ENCODE results near the gene CNTNAP4.

CNTNAP4 gene

DNA sequence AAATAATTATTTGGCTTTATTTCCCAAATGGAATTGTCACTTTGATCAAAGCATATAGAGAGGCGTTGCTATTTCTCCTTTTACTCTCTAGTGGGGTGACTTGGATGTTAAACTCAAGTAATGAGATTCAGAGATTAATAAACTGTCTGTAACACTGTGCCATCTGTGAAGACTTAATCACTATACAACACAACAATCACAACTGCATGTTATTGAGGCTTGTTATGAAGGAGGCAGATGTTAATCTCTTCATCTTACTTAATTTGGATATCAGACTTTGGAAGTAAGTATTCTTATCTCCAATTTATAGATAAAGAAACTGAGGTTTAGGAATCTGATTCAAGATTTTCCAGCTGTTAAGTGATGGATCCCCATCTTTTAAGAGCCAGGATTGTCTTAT is 132.5 kb downstream of the CNTNAP4 start:
- DNase-seq, result no peak

DNA sequence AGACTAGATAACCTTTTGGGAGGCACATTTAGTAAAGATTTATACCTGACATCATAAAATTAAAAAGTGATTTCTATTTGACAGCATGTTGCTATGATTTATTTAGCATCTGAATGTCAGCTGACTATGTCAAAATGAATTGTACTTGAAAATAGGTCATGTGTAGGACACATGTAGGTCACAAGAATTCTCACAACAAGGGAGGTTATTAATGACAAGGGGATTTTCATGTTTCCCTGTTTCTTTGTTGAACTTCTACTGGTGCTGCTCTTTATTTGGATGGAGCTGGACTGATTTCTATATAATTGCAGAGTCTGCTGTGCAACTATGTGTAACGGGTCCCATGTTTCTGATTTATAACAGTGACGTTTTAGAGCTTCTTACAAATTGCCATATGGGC is 144.4 kb downstream of the CNTNAP4 start:
- no peak for DNase-seq

DNA sequence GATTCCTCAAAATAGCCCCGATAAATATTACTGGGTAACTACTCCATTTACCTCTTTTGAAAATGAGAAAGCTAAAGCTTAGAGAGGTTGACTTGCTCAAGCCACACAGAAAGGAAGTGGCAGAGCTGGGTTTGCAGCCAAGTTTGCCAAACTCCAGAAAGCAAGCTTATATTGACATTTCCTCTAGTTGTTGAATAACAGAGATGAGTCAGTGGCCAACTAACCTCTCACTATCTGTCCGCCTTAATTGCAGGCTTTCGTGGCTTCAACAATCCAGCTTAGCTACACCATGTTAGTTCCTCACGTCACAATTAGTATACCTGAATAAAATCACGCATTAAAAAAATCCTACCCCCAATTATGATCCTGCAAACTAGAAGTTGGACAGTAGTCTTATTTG is 151.7 kb downstream of the CNTNAP4 start:
- no peak for DNase-seq

- DNase-seq, result no peak
These were observed 164.2 kb downstream of the CNTNAP4 start for GRCh38 chr16:76441391-76441790.

- no peak for DNase-seq
These were observed 164.7 kb downstream of the CNTNAP4 start for GRCh38 chr16:76441876-76442275.

GRCh38 chr16:76443973-76444372 is 166.8 kb downstream of the CNTNAP4 start:
- no peak for DNase-seq

DNA sequence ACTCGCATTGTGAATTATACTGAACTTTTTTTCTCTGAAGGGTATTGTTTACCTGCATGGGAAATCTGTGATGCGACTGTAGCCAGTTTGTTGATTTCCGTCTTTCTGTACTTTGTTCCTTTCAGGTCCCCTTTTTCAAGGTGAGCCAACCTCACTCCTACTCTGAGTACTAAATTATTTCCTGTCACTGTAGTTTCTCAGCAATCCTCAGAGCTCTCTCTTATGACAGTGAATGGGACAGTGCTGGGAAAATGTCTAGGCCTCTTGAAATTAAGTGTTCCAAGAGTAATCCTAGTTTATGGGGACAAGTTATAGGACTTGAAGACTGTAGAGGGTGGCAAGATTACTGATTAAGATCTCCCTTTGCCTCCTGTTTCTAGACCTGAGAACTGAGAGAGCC is 167.6 kb downstream of the CNTNAP4 start:
- DNase-seq, result no peak

- DNase-seq, result no peak
These were observed 168.6 kb downstream of the CNTNAP4 start for GRCh38 chr16:76445815-76446214.

DNA sequence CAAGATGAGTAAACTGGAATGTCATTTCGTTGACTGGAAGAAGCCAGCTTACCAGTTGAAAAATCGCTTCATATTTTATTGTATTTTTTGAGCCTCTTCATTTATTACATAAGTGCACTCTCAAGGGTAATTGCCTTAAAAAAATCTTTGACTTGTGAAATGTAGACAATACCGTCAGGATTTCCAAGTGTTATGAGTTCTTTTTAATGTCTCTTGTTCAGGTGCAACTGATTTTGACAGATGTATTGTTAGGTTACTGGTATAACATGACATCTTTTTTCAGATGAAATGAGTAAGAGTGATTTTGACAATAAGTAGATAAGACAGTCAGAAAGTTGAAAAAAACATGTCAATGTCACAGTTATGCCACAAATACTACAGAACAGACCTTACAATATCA is 169.1 kb downstream of the CNTNAP4 start:
- no peak for DNase-seq

GRCh38 chr16:76450890-76451289 is 173.7 kb downstream of the CNTNAP4 start:
- no peak for DNase-seq

DNA sequence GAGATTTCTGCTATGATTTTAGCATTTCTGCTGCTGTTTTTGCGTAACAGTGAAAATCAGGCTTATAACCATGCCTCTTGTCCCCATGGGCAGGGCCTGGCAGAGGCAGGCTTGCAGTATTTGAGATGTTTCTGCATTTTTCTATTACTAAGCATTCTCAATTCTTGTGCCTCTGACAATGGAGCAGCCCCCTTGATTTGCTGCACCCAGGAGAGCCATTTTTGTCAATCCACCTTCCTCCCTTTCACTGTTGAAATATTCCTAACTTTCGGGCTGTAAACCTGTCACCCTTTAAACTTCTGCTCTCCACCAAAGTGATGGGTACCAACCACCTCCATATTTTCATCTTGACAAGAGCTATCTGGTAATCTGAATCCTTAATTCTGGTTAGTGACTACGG is 178.1 kb downstream of the CNTNAP4 start:
- DNase-seq, result no peak

DNA sequence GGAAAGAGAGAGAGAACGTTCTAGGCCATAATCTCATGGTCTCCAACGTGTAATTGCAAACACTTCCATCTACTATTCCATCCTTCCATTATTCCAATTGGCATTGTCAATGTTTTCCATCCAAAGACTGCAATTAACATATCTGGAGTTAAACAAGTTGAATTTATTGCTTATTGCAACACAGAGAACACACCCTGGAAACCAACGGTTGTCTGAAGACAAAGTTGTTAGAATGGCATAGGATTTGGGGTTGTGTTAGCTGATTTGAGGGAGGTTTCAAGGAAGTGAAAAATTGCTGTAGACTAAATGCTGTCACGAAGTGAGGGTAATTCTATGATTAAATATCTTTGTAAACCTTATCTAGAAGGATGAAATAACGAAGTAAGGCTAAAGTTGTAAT is 178.8 kb downstream of the CNTNAP4 start:
- no peak for DNase-seq

DNA sequence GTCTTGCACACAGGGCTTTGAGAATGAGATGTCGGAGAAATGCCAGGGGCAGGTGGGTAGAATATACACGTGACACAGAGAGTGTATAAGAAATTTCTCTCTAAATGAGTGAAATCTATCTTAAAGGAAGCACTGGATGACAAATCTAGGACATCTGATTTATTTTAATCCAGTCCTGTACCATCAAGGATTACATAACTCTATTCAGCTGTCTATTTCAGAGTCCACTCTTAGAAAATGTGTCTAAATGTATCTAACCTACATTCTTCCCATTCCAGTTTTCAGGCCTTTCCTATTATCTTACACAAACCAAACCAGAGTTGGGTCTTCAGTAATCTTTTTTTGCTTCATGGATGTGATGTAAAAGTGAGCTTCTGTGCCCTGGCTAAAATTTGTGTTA is 181.9 kb downstream of the CNTNAP4 start:
- DNase-seq, result no peak

DNA sequence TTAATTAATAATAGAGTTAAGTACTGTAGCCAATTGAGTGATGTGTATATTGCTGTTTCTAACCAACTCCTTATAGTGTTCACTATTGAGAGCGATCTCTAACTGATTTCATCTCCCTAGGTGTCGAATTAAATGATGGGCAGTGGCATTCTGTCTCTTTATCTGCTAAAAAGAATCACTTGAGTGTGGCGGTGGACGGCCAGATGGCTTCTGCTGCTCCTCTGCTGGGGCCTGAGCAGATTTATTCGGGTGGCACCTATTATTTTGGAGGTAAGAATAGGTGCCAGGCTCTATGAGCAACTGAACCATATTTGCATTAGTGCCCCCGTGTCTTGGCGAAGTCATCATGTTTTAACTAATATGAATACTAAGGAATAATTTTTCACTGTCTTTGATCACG is 184.6 kb downstream of the CNTNAP4 start:
- no peak for DNase-seq

DNA sequence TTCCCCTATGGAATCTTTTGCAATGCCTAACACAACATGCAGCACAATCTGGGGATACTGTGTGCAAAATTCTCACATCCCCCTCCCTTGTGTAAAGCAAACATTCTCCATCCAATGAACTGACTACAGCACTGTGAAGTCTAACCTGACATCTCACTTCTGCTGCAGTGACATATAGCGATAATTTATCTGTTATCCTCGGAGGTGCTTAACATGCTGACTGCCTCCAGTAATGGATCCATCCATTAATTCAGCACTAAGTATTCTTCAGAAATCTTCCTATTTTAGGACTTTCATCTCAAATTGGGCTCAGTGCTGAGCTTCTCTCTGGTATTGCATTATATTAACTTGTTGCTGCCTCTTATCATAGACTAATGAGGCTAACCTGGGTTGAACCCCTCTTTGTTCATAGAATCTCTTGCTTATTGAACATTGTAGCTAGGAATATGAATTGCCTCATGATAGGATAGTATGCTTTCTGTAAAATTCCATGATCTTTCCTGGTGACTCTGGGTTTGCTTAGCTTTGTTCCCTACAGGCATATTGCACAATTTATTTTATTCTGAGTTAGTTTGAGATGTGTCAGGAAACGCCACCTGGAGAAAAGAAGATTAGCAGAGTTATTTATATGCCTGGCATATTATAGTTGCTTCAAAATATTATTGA is 187.9 kb downstream of the CNTNAP4 start:
- no peak for DNase-seq

DNA sequence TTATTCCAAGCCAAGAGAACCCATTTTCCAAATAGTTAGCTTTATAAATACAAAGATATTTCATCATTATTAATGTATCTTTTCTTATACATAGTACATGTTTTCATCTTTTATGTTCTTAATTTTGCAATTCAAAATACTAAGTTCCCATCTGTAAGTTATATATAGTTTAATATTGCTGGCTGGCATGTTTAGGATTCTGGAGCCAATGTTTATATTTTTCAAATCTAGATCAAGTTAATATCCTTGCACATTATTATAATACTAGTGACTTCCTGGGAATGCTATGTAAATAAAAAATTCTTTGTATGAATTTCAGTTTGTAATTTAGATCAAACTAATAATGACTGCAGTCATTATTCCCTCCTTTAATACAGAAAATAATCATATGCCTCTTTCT is 189.7 kb downstream of the CNTNAP4 start:
- no peak for DNase-seq

DNA sequence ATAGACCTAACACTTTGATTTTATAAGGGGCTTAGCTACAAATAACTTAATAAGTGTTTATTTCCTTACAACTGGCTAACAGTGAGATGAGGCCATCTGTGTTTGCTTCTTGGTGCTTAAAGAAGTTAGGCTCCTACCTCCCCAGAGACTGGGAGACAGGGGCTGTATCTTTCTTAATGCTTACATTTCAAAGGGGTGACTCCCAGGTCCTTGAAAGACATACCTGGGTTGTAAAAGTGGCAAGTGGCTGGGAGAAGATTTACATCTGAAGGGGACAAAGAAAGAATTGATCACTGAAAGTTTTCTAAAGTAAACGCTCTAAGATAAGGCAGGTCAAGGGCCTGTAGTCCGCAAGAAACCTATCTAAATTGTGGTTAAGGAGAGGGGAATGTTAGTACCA is 196.8 kb downstream of the CNTNAP4 start:
- no peak for DNase-seq

DNA sequence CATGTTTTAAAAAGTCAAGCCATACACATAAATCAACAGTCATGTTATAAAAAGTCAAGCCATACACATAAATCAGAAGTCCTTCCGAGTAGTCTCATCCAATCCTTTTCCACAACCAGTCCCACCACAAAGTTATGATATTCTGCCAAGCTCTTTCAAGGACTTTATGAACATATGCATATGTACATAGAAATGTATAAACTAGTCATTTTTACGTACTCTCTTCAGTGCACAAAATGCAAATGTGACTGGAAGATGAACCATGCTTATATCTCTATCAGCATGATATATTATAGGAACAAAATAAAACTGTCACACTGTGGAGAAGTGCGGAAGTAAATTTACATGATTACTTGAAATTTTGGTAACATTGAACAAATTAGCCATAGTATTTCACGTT is 200.9 kb downstream of the CNTNAP4 start:
- no peak for DNase-seq

DNA sequence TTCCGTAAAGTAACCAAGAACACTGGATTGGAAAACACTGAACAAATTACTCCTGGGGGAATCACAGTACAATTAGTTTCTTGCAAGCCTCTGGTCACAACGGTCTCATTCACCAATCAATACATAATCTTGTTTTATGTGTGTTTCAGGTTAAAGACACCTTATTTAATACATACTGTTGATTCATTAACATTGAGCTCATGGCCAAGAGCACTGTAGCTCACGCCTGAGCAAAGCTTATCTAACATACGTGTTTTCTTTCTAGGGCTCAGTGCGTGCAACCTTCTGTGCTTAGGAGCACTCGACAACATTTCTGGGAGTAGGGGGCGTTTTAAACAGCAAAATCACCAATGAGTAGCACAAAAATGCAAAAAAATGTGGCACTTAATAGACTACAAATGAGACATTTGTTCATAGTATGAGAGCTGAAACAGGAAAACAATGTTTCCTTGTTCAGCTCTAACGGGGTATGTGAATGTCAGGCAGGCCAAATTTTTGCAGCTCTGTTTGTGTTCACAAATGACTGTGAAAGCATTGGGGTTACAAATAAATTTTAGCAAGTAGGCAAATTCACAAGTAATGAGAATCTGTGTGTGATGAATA is 206.2 kb downstream of the CNTNAP4 start:
- DNase-seq, result no peak

- no peak for DNase-seq
These were observed 206.8 kb downstream of the CNTNAP4 start for GRCh38 chr16:76484020-76484419.

- no peak for DNase-seq
These were observed 209.5 kb downstream of the CNTNAP4 start for GRCh38 chr16:76486740-76487139.

DNA sequence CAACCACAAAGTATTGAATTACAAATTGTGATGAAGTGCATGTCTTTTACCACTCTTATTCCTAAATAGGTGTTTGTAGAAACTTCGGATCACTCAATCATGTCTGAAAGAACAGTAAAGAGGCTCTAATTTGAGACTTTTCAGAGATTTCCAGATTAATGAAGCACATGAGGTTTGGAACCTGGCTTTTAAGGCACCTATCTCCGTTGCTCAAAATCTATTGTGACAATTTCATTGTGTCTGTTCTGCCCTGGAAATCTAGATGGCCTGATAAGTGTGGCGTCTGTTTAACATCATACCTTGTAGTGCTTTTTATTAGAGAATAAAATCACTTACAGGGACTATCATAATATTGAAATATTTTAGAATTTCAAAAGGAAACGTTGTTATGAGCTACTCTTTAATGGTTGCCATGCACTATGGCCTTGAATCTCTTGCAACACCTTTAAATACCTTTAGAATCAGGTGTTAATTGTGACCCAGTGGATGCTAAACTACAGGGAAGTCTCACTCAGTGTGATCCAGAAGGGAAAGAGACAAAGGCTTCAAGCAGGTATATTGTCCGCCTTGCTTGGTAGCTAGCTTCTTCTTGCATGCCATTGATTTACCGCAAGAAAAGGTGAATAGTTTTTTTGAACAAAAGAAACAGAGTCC is 210.3 kb downstream of the CNTNAP4 start:
- DNase-seq, result no peak

DNA sequence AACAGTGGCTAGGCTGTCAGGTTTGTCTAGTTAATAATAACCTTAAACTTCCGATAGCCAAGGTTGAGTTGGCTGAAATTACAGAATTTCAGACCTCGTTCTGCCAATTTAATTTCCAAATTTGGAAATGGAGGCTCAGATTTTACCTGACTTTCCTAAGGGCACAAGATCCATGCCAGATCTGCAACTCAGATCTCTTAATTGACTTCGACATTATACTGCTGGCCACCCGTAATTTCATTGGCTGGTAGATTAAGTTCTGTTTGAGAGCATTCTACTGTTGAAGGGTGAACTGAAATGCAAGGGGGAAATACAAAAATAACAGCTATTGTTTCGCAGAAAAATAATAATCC is 210.8 kb downstream of the CNTNAP4 start:
- DNase-seq, result no peak

GRCh38 chr16:76490036-76490639 is 212.9 kb downstream of the CNTNAP4 start:
- no peak for DNase-seq

Measured in cortex of kidney (tissue), 1 donor.